Ishikawa (cell line): ENCODE results near the gene LSM7.

Experiments
- CEBPB ChIP-seq: IDR thresholded peaks from 2 replicates; pipeline ENCODE4 v1.6.1; 2012
- CREB1 ChIP-seq: IDR thresholded peaks from 2 replicates; pipeline ENCODE4 v1.6.1; 2012; ENCODE audit warnings: low read depth
- EGR1 ChIP-seq: IDR thresholded peaks from 2 replicates; pipeline ENCODE4 v1.6.1; 2012
- EP300 ChIP-seq: IDR thresholded peaks from 2 replicates; pipeline ENCODE4 v1.6.1; 2012; ENCODE audit warnings: borderline replicate concordance
- FOXM1 ChIP-seq: IDR thresholded peaks from 2 replicates; pipeline ENCODE4 v1.6.1; 2012; ENCODE audit warnings: low read depth, borderline replicate concordance
- RAD21 ChIP-seq: IDR thresholded peaks from 2 replicates; pipeline ENCODE4 v1.6.1; 2012; ENCODE audit warnings: low read depth
- TCF12 ChIP-seq: IDR thresholded peaks from 2 replicates; pipeline ENCODE4 v1.6.1; 2012; ENCODE audit warnings: low read depth

DNA sequence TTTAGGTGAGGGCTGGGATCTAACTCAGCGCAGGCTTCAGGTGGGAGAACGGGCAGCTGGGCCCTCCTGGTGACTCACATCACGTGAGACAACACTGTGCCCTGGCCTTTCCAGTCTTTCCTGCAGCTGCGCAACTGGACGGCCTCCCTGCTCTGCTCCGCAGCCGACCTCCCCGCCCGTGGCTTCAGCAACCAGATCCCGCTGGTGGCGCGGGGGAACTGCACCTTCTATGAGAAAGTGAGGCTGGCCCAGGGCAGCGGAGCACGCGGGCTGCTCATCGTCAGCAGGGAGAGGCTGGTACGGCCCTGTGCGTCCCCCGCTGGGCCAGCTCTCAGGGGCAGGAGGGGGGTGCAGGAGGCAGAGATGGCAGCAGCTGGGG is 8.9 kb upstream of the LSM7 start:
- TF ChIP-seq EGR1 (no peak), RAD21 (no peak), EP300 (no peak), CREB1 (no peak), TCF12 (no peak), CEBPB (no peak), FOXM1 (no peak)
